Omental fat pad (tissue), 4 donors: Measurements from ENCODE around the gene DYRK1B. TPM values are rescaled to one million over a fixed set of nuclear protein-coding genes. Genes with fewer than 3 reads are reported as not detected.

ENCODE experiments used
- ATAC-seq: fragments of 150-250 bp; one replicate; pipeline ENCODE4 v1.9.1; 2016; ENCODE audit warnings: mild to moderate bottlenecking, moderate library complexity; ENCODE audit not compliant: low FRiP score
- DNase-seq: peaks from one replicate; pipeline ENCODE4 v3.0.0-alpha.2; 2019; ENCODE audit warnings: low spot score
- total RNA-seq, 4 donors: library from RNA; depleted of rRNA; stranded (reverse); fragments of >200 nt; gene quantifications; one replicate each; pipeline ENCODE4 v1.1.0, GENCODE V29; 2016
- TF ChIP-seq, protein P1 (sequence below), 3 donors: fragments of 450-650 bp; IDR thresholded peaks; one replicate each; pipeline ENCODE4 v1.5.1; 2016 to 2017; ENCODE audit warnings: antibody characterized with exemption in 3 of 3, mild to moderate bottlenecking in 3 of 3, moderate library complexity in 2 of 3

DYRK1B gene
- total RNA-seq, 4 donors from 2014 or later = 4.6 to 9.9 (median 5.3) TPM

DNA sequence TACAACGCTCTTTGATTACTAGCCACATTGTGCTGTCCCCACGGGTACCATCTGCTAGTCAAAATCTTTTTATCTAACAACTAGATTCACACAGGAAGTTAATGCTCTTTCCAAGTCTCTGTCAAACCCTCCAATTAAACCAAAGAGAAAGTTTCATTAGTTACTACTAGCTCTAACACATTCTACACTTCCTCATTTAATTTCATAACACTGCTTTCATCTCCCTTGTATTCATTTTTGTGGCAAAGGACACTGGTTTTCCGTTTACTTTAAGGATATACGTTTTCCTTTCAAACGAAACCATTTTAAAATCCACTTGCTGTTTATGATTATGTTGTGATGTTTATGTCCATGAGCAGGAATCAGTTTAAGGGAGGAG is 5.3 kb downstream of the DYRK1B start:
- no peak for DNase-seq
- TF ChIP-seq, protein P1, sequence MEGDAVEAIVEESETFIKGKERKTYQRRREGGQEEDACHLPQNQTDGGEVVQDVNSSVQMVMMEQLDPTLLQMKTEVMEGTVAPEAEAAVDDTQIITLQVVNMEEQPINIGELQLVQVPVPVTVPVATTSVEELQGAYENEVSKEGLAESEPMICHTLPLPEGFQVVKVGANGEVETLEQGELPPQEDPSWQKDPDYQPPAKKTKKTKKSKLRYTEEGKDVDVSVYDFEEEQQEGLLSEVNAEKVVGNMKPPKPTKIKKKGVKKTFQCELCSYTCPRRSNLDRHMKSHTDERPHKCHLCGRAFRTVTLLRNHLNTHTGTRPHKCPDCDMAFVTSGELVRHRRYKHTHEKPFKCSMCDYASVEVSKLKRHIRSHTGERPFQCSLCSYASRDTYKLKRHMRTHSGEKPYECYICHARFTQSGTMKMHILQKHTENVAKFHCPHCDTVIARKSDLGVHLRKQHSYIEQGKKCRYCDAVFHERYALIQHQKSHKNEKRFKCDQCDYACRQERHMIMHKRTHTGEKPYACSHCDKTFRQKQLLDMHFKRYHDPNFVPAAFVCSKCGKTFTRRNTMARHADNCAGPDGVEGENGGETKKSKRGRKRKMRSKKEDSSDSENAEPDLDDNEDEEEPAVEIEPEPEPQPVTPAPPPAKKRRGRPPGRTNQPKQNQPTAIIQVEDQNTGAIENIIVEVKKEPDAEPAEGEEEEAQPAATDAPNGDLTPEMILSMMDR (IDR thresholded peaks at IDR 0.05) = no peak
- ATAC-seq = no peak

DNA sequence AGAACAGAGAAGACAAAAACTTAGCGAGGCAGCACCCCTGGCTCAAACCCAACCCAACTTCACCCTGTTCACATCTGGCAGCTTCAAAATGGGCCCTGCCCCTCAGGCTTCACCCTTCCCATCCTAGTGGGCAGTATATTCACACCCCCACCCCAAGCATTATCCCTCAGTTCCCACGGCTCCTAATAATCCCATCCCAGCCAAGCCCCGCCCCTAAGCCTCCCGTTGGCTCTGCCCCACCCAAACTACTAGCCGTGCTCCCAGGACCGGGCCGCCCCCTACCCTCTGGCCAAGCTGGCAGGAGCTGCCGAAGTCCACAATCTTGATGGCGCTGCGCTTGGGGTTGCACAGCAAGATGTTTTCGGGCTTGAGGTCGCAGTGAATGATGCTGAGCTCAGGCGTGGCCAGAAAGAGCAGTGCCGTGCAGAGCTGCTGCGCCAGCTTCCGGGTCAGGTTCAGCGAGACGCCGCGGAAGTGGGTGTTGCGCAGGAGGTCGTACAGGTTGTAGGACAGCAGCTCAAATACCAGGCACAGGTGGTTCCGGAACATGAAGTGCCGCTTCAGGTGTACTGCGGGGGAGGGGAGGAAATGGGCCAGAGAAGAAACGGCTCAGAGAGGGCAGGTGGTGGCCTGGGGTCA is 5.8 kb downstream of the DYRK1B start:
- DNase-seq (no peak), ATAC-seq (no peak)

DNA sequence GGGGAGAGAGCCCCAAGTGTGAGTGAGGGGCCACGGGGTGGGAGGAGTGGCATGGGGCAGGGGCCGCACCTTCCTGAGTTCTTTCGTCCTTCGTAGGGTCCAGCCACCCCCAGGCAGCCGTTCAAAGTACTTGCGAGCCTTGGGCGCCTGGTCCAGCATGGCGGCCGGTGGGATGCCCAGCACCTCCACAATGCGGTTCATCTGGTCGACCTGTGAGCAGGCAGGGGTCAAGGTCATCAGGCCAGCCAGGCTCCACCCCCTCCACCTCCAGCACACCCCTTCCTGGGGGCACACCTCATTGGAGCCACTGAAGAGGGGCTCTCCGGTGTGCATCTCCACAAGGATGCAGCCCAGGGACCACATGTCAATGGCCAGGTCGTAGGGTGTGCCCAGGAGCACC is 6.7 kb downstream of the DYRK1B start:
- DNase-seq = no peak
- TF ChIP-seq, protein P1 (IDR thresholded peaks at IDR 0.05) = no peak
- no peak for ATAC-seq

More for the DNA sequence above, 5.8 kb downstream of the DYRK1B start:
- TF ChIP-seq, protein P1 (IDR thresholded peaks at IDR 0.05) = no peak

DNA sequence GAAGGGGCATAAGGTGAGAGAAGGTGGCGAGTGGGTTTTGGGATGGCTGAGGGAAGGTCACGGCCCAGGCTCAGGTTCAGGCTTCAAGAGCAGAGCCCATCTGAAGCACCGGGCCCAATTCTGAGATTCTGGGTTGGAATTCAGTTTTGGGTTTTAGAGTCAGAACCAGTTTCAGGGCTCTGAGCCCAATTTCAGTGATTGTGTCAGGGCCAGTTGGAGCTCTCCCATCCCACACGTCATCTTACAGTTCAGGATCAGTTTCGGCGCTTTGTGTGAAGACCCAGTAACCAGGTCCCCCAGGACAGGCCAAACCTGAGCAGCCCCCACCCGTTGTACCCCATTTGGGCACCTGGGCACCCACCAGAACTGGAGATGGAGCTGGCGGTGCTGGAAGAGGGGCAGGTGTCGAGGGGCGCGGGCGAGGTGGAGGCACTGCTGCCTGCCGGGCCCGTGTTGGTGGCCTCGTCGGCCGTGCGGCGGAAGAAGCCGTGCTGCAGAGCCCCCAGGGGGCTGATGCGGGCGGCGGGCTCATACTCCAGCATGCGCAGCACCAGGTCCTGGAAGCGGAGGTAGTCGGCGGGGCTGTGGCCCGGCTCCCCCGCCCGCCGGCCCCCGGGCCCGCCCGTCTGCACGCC is 7.5 kb downstream of the DYRK1B start:
- TF ChIP-seq, protein P1 (IDR thresholded peaks at IDR 0.05) = no peak
- DNase-seq (no peak), ATAC-seq (no peak)

DNA sequence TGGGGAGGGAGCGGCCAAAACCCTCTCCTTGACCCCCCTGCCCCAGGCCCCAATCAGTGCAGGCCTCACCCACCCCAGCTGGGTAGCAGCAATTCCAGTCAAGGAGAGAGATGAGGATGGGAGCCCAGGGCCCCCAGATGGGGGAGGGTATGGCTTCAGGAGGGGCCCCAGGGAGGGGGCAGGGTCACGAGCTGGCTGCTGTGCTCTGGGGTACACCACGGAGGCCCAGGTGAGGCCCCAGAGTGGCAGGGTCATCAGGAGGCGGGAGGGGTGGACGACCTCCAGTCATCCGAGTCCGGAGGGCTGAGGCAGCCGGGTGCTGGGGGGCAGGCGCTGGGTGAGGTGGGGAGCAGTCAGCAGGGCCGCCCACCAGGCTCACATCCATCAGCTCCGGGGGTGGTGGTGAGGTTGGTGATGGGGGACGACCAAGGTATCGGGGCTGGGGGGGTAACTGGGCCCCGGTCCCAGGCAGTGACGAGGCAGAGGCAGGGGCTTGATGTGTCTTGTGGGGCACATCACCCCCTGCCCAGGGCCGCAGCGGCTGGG is 8.4 kb downstream of the DYRK1B start:
- TF ChIP-seq, protein P1 (IDR thresholded peaks at IDR 0.05) = no peak
- no peak for ATAC-seq
- no peak for DNase-seq

DNA sequence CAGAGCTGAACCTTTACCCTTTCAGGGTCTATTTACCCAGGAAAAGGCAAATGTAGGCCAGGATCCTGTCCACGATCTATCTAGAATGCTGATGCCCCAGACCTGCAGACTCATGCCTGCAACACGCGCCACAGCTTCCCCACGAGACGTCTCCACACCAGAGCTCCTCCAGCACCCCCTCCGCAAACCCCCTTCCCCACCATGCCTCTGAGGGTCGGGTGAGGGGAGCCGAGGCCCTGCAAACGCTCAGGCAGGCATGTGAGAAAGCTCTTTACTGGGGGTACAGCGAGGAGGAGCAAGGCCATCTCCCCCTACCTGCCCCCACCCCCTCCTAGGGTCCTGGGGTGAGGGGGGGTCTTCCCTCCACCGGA is 8.9 kb downstream of the DYRK1B start:
- DNase-seq (no peak), ATAC-seq (no peak)
- TF ChIP-seq, protein P1 (IDR thresholded peaks at IDR 0.05) = no peak
